SK-N-SH treated with all-trans-retinoic acid at 6 μM for 48 hours (cell line): ENCODE data around the gene ZNF460.
"Not testable (repeated sequence)": the region's sequence is repeated elsewhere in the genome, so short reads cannot be mapped to it uniquely, and the experiment has no call there.

Experiments
- ATAC-seq: fragments of 200-7000 bp; cut with Tn5 transposase; 3 replicates; pipeline ENCODE4 v1.9.1; 2020; ENCODE audit warnings: mild to moderate bottlenecking, moderate library complexity
- ARNTL ChIP-seq: fragments of 450-650 bp; formaldehyde crosslinking; IDR thresholded peaks from 2 replicates; pipeline ENCODE4 v1.5.0; 2020; ENCODE audit warnings: low read depth, mild to moderate bottlenecking, moderate library complexity, borderline replicate concordance
- BACH2 ChIP-seq: fragments of 250-450 bp; sonication (Bioruptor Pico); IDR thresholded peaks from 2 replicates; pipeline ENCODE4 v1.9.0; 2021; ENCODE audit warnings: mild to moderate bottlenecking, borderline replicate concordance
- CSDC2 ChIP-seq: fragments of 250-450 bp; sonication (Bioruptor Pico); IDR thresholded peaks from 2 replicates; pipeline ENCODE4 v1.5.0; 2020; ENCODE audit warnings: mild to moderate bottlenecking, moderate library complexity
- CSRNP3 ChIP-seq: fragments of 250-450 bp; sonication (Bioruptor Pico); IDR thresholded peaks from 2 replicates; pipeline ENCODE4 v1.5.1; 2021; ENCODE audit warnings: mild to moderate bottlenecking, moderate library complexity
- ESRRG ChIP-seq: fragments of 250-450 bp; sonication (Bioruptor Pico); IDR thresholded peaks from 2 replicates; pipeline ENCODE4 v1.6.1; 2021; ENCODE audit warnings: mild to moderate bottlenecking
- GLIS3 ChIP-seq: fragments of 250-450 bp; sonication (Bioruptor Pico); IDR thresholded peaks from 2 replicates; pipeline ENCODE4 v1.5.0; 2020; ENCODE audit warnings: mild to moderate bottlenecking, moderate library complexity
- ISL1 ChIP-seq: fragments of 250-450 bp; sonication (Bioruptor Pico); IDR thresholded peaks from 2 replicates; pipeline ENCODE4 v2.1.2; 2022; ENCODE audit warnings: mild to moderate bottlenecking, moderate library complexity
- OSR1 ChIP-seq: fragments of 250-450 bp; sonication (Bioruptor Pico); IDR thresholded peaks from 2 replicates; pipeline ENCODE4 v1.8.0; 2022; ENCODE audit warnings: moderate library complexity, mild to moderate bottlenecking, inconsistent platforms
- PATZ1 ChIP-seq: fragments of 250-450 bp; sonication (Bioruptor Pico); IDR thresholded peaks from 2 replicates; pipeline ENCODE4 v1.8.0; 2020; ENCODE audit warnings: mild to moderate bottlenecking, moderate library complexity, borderline replicate concordance
- PPARA ChIP-seq: fragments of 250-450 bp; sonication (Bioruptor Pico); IDR thresholded peaks from 2 replicates; pipeline ENCODE4 v1.5.0; 2020; ENCODE audit warnings: mild to moderate bottlenecking, borderline replicate concordance
- RARB ChIP-seq: fragments of 250-450 bp; sonication (Bioruptor Pico); IDR thresholded peaks from 2 replicates; pipeline ENCODE4 v1.8.0; 2021; ENCODE audit warnings: mild to moderate bottlenecking, moderate library complexity
- SNAI2 ChIP-seq: fragments of 250-450 bp; sonication (Bioruptor Pico); IDR thresholded peaks from 2 replicates; pipeline ENCODE4 v1.5.0; 2020; ENCODE audit warnings: mild to moderate bottlenecking, moderate library complexity
- TCF4 ChIP-seq: fragments of 250-450 bp; sonication (Bioruptor Pico); IDR thresholded peaks from 2 replicates; pipeline ENCODE4 v1.8.0; 2021; ENCODE audit warnings: mild to moderate bottlenecking, moderate library complexity, borderline replicate concordance
- TOX ChIP-seq: fragments of 250-450 bp; sonication (Bioruptor Pico); IDR thresholded peaks from 2 replicates; pipeline ENCODE4 v1.8.0; 2021; ENCODE audit warnings: mild to moderate bottlenecking, moderate library complexity, borderline replicate concordance
- ZC3H10 ChIP-seq: fragments of 250-450 bp; sonication (Bioruptor Pico); IDR thresholded peaks from 2 replicates; pipeline ENCODE4 v1.5.1; 2021; ENCODE audit warnings: mild to moderate bottlenecking, moderate library complexity
- ZFP3 ChIP-seq: fragments of 250-450 bp; sonication (Bioruptor Pico); IDR thresholded peaks from 2 replicates; pipeline ENCODE4 v1.5.0; 2020; ENCODE audit warnings: mild to moderate bottlenecking, moderate library complexity
- ZFP30 ChIP-seq: fragments of 450-650 bp; formaldehyde crosslinking; IDR thresholded peaks from 2 replicates; pipeline ENCODE4 v1.5.0; 2022; ENCODE audit warnings: mild to moderate bottlenecking, moderate library complexity
- ZNF565 ChIP-seq: fragments of 450-650 bp; formaldehyde crosslinking; conservative IDR thresholded peaks from 2 replicates; pipeline ENCODE4 v1.5.0; 2020; ENCODE audit warnings: low read depth, mild to moderate bottlenecking, moderate library complexity
- ZNF70 ChIP-seq: fragments of 450-650 bp; formaldehyde crosslinking; IDR thresholded peaks from 2 replicates; pipeline ENCODE4 v1.5.0; 2020; ENCODE audit warnings: mild to moderate bottlenecking, moderate library complexity
- TF ChIP-seq, protein P1 (sequence below): fragments of 250-450 bp; sonication (Bioruptor Pico); IDR thresholded peaks from 2 replicates; pipeline ENCODE4 v1.8.0; 2021; ENCODE audit warnings: low read depth, mild to moderate bottlenecking, moderate library complexity, borderline replicate concordance
- TF ChIP-seq, protein P2 (sequence below): fragments of 250-450 bp; sonication (Bioruptor Pico); IDR thresholded peaks from 2 replicates; pipeline ENCODE4 v1.5.0; 2020; ENCODE audit warnings: mild to moderate bottlenecking, moderate library complexity

ZNF460 gene

DNA sequence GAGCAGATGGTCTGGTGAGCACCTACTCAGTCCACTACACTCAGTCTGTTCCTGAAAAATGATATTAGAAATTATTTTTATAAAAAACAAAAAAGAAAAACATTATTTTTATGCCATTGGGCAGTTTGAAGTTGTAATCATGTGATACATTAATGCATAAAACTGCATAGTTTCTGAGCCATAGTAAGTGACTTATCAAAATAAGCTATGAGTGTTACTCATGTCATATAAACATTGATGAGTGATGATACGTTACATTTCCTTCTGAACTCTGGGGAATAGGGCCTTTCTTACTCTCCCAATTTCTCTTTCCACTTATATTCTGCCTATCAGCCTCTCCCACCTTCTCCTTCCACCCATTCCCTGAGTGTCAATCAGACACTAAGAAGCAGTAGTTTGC, 31.0 kb upstream of the ZNF460 start:
- TF ChIP-seq ESRRG (no peak), CSDC2 (CRISPR knock-in tag) (no peak), PPARA (no peak), ZNF565 (no peak), ZFP30 (no peak), ZFP3 (no peak), ARNTL (CRISPR knock-in tag) (no peak), RARB (CRISPR knock-in tag) (no peak), ISL1 (CRISPR knock-in tag) (no peak), CSRNP3 (CRISPR knock-in tag) (no peak), TCF4 (CRISPR knock-in tag) (no peak), GLIS3 (CRISPR knock-in tag) (no peak), ZNF70 (CRISPR knock-in tag) (no peak), SNAI2 (CRISPR knock-in tag) (no peak), OSR1 (CRISPR knock-in tag) (no peak), ZC3H10 (CRISPR knock-in tag) (no peak), TOX (CRISPR knock-in tag) (no peak)
- TF ChIP-seq, protein P1, sequence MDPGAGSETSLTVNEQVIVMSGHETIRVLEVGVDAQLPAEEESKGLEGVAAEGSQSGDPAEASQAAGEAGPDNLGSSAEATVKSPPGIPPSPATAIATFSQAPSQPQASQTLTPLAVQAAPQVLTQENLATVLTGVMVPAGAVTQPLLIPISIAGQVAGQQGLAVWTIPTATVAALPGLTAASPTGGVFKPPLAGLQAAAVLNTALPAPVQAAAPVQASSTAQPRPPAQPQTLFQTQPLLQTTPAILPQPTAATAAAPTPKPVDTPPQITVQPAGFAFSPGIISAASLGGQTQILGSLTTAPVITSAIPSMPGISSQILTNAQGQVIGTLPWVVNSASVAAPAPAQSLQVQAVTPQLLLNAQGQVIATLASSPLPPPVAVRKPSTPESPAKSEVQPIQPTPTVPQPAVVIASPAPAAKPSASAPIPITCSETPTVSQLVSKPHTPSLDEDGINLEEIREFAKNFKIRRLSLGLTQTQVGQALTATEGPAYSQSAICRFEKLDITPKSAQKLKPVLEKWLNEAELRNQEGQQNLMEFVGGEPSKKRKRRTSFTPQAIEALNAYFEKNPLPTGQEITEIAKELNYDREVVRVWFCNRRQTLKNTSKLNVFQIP: no peak
- TF ChIP-seq, protein P2, sequence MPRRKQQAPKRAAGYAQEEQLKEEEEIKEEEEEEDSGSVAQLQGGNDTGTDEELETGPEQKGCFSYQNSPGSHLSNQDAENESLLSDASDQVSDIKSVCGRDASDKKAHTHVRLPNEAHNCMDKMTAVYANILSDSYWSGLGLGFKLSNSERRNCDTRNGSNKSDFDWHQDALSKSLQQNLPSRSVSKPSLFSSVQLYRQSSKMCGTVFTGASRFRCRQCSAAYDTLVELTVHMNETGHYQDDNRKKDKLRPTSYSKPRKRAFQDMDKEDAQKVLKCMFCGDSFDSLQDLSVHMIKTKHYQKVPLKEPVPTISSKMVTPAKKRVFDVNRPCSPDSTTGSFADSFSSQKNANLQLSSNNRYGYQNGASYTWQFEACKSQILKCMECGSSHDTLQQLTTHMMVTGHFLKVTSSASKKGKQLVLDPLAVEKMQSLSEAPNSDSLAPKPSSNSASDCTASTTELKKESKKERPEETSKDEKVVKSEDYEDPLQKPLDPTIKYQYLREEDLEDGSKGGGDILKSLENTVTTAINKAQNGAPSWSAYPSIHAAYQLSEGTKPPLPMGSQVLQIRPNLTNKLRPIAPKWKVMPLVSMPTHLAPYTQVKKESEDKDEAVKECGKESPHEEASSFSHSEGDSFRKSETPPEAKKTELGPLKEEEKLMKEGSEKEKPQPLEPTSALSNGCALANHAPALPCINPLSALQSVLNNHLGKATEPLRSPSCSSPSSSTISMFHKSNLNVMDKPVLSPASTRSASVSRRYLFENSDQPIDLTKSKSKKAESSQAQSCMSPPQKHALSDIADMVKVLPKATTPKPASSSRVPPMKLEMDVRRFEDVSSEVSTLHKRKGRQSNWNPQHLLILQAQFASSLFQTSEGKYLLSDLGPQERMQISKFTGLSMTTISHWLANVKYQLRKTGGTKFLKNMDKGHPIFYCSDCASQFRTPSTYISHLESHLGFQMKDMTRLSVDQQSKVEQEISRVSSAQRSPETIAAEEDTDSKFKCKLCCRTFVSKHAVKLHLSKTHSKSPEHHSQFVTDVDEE (CRISPR knock-in tag): no peak
- TF ChIP-seq, all 23 proteins: peak for 0
- no peak for ATAC-seq

- ATAC-seq: not testable (repeated sequence)
These were observed 26.5 kb upstream of the ZNF460 start for GRCh38 chr19:57253767-57254166.

DNA sequence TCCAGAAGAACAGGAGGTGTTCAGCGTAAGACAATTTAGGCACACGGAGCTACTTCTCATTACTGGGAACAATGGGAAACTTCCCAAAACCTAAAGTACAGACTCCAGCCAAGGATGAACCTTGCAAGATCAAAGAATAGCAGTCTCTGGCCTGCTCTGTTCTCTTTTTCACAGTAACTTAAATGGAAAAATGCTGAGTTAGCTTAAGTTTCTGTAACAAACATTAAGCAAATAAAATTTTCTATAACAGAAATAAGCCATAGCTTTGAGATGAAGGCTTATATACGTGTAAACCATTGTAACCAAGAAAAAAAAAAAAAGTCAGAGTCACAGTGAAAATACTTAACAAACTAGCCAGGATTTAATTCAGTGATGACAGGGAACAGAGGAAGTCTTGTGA, 18.2 kb upstream of the ZNF460 start:
- no peak for ATAC-seq
- TF ChIP-seq, protein P2 (CRISPR knock-in tag): no peak
- no peak for TF ChIP-seq ARNTL (CRISPR knock-in tag)
- no peak for TF ChIP-seq GLIS3 (CRISPR knock-in tag)
- no peak for TF ChIP-seq ZNF70 (CRISPR knock-in tag)

DNA sequence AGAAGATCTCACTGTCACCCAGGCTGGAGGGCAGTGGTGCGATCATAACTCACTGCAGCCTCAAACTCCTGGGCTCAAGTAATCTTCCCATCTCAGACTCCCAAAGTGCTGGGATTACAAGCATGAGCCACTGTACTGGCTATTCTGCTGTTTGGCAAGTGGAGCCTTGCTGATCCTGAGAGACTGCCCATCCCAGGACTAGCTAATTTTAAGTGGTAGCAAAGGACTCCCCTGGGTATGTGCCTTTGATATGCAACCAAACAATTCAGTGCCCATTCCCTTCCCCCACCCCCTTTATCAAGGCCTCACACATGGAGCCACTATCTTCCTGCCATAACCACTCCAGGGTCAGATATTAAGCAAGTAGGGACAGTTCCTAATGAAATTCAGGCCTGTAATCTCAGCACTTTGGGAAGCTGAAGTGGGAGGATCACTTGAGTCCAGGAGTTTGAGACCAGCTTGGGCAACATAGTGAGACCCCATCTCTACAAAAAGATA, 17.0 kb upstream of the ZNF460 start:
- no peak for ATAC-seq
- no peak for TF ChIP-seq ZC3H10 (CRISPR knock-in tag)
- TF ChIP-seq OSR1 (CRISPR knock-in tag): no peak
- TF ChIP-seq ZFP30: no peak
- TF ChIP-seq ISL1 (CRISPR knock-in tag): no peak
- TF ChIP-seq PATZ1 (CRISPR knock-in tag): no peak
- TF ChIP-seq ESRRG: no peak
- no peak for TF ChIP-seq BACH2 (CRISPR knock-in tag)
- no peak for TF ChIP-seq RARB (CRISPR knock-in tag)
- TF ChIP-seq CSDC2 (CRISPR knock-in tag): no peak
- no peak for TF ChIP-seq ZNF565
- TF ChIP-seq, protein P1: no peak
- TF ChIP-seq PPARA: no peak
- no peak for TF ChIP-seq ARNTL (CRISPR knock-in tag)
- TF ChIP-seq TCF4 (CRISPR knock-in tag): no peak
- TF ChIP-seq, all 23 proteins: peak for 0
